GM12878 (cell line): ENCODE measurements around the gene ENDOD1.

Experiments used
- EP300 ChIP-seq, 2 experiments: fragments of 150-350 bp in 1 of 2; IDR thresholded peaks; 2 replicates each; pipeline ENCODE4 v1.6.1; 2011 to 2012; ENCODE audit warnings: low read depth in 2 of 2, low read length in 2 of 2, borderline replicate concordance in 1 of 2, improper control_type of control experiment in 1 of 2, inconsistent platforms in 1 of 2; ENCODE audit not compliant: control insufficient read depth in 1 of 2
- POLR2A ChIP-seq: IDR thresholded peaks from 2 replicates; pipeline ENCODE4 v1.6.1; 2011; ENCODE audit warnings: low read depth, mild to moderate bottlenecking, low read length

- TF ChIP-seq EP300 (IDR thresholded peaks at IDR 0.05; ENCODE audit: borderline replicate concordance in 1 of 2, control insufficient read depth in 1 of 2, low read depth in 2 of 2, low read length in 2 of 2), result no peak
- no peak for TF ChIP-seq POLR2A
Measured at GRCh38 chr11:95149651-95150364, 60.2 kb downstream of the ENDOD1 start.
